GM23338 (cell line): ENCODE measurements around the gene UBE2QL1.

Experiments used
- CREB1 ChIP-seq: fragments of 250-450 bp; sonication (Bioruptor Pico); IDR thresholded peaks from 2 replicates; pipeline ENCODE4 v1.5.0; 2020; ENCODE audit warnings: low read depth, mild to moderate bottlenecking, moderate library complexity
- CTCF ChIP-seq, 2 experiments: fragments of 200-600 bp in 1 of 2; sonication (generic) in 1 of 2; conservative IDR thresholded peaks; 2 replicates each; pipeline versions ENCODE4 v1.5.1 to v1.6.1; 2016 to 2017; ENCODE audit warnings: antibody characterized with exemption in 2 of 2, low read depth in 2 of 2, mild to moderate bottlenecking in 2 of 2, moderate library complexity in 1 of 2
- ETS1 ChIP-seq: IDR thresholded peaks from 2 replicates; pipeline ENCODE4 v1.6.1; 2016; ENCODE audit warnings: antibody characterized with exemption
- EZH2 ChIP-seq: fragments of 200-600 bp; sonication (generic); IDR thresholded peaks from one replicate; pipeline ENCODE4 v1.8.0; 2017; ENCODE audit warnings: antibody characterized with exemption, mild to moderate bottlenecking, low read depth; ENCODE audit not compliant: unreplicated experiment
- EZH2phosphoT487 ChIP-seq: fragments of 200-600 bp; sonication (generic); IDR thresholded peaks from one replicate; pipeline ENCODE4 v1.8.1; 2018; ENCODE audit warnings: antibody characterized with exemption; ENCODE audit not compliant: unreplicated experiment
- JUNB ChIP-seq: IDR thresholded peaks from one replicate; pipeline ENCODE4 v1.6.1; 2016; ENCODE audit warnings: antibody characterized with exemption; ENCODE audit not compliant: unreplicated experiment
- NANOG ChIP-seq: IDR thresholded peaks from 2 replicates; pipeline ENCODE4 v1.6.1; 2016; ENCODE audit warnings: antibody characterized with exemption, borderline replicate concordance
- POLR2AphosphoS5 ChIP-seq: IDR thresholded peaks from 2 replicates; pipeline ENCODE4 v1.6.1; 2016; ENCODE audit warnings: antibody characterized with exemption, low read depth
- REST ChIP-seq: IDR thresholded peaks from one replicate; pipeline ENCODE4 v1.6.1; 2018; ENCODE audit warnings: antibody characterized with exemption; ENCODE audit not compliant: unreplicated experiment
- STAT1 ChIP-seq: IDR thresholded peaks from one replicate; pipeline ENCODE4 v1.6.1; 2016; ENCODE audit warnings: antibody characterized with exemption; ENCODE audit not compliant: unreplicated experiment
- ZNF114 ChIP-seq: fragments of 250-450 bp; sonication (Bioruptor Pico); IDR thresholded peaks from 2 replicates; pipeline ENCODE4 v1.5.0; 2020; ENCODE audit warnings: mild to moderate bottlenecking, moderate library complexity
- ZNF331 ChIP-seq: fragments of 250-450 bp; sonication (Bioruptor Pico); IDR thresholded peaks from 2 replicates; pipeline ENCODE4 v1.5.0; 2020; ENCODE audit warnings: low read depth, mild to moderate bottlenecking, moderate library complexity
- ZNF462 ChIP-seq: fragments of 250-450 bp; sonication (Bioruptor Pico); IDR thresholded peaks from 2 replicates; pipeline ENCODE4 v1.5.0; 2020; ENCODE audit warnings: mild to moderate bottlenecking, moderate library complexity

GRCh38 chr5:6402939-6403338 lies 45.7 kb upstream of the UBE2QL1 start:
- no peak for TF ChIP-seq CTCF (conservative IDR thresholded peaks at IDR 0.05; ENCODE audit: low read depth in 2 of 2)
- no peak for TF ChIP-seq EZH2
- TF ChIP-seq CREB1: no peak
- TF ChIP-seq REST: no peak
- TF ChIP-seq POLR2AphosphoS5: no peak
- TF ChIP-seq EZH2phosphoT487: no peak
- TF ChIP-seq ZNF114 (CRISPR knock-in tag): no peak
- no peak for TF ChIP-seq ETS1
- no peak for TF ChIP-seq ZNF331 (CRISPR knock-in tag)
- TF ChIP-seq NANOG: no peak
- no peak for TF ChIP-seq ZNF462 (CRISPR knock-in tag)
- TF ChIP-seq STAT1: no peak
- TF ChIP-seq JUNB: no peak
